HG02943 (cell line): ENCODE measurements around the gene POLR2F.
"Not testable (repeated sequence)": the region's sequence is repeated elsewhere in the genome, so short reads cannot be mapped to it uniquely, and the experiment has no call there.

Source experiments
- ATAC-seq: cut with Tn5 transposase; IDR thresholded peaks from one replicate; pipeline ENCODE4 v1.9.1; 2021; ENCODE audit warnings: mild to moderate bottlenecking, low read depth, moderate library complexity; ENCODE audit not compliant: unreplicated experiment

The POLR2F gene

DNA sequence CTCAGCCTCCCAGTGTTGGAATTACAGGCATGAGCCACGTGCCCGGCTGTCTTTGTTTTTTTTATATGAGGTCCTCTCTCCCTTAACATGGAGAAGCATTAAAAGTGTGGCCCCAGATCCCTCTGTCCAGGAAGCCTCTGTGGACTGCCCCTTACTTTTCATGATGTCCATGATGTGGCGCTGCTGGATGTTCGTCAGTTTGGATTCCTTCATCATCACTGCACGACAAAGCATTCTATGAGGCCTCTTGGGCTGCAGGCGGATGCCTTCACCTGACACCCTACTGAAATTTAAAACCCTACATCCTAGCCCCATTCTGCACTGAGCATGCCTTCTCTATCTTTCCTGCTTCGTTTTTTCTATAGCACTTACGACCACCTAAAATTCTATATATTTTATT lies 2.2 kb upstream of the POLR2F start:
- no peak for ATAC-seq

DNA sequence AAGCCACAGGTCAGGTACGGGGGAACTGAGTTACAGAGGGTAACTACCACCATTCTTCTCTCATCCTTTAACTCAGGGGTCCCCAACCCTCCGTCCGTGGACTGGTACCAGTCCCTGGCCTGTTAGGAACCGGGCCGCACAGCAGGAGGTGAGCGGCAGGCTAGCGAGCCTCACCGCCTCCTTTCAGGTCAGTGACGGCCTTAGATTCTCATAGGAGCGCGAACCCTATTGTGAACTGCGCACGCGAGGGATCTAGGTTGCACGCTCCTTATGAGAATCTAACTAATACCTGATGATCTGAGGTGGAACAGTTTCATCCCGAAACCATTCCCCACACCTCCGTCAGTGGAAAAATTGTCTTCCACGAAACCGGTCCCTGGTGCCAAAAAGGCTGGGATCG lies 870 bp upstream of the POLR2F start:
- not testable (repeated sequence) for ATAC-seq

DNA sequence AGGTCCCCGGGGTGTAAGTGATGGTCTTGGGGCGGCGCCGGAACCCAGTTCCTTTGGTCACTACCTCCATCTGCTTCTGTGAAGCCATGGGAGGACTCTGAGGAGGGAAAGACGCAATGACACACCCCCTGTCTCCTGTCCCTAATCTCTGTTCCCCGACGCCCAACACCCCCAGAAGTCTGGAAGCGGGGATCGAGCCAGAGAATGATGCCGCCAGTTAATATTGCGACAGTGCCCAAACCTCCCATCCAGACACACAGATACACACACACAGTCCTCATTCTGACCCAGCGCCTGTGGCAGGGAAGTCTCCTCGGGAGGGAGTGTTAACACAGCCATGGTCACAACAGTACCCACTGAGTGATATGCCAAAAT lies 450 bp upstream of the POLR2F start:
- no peak for ATAC-seq

DNA sequence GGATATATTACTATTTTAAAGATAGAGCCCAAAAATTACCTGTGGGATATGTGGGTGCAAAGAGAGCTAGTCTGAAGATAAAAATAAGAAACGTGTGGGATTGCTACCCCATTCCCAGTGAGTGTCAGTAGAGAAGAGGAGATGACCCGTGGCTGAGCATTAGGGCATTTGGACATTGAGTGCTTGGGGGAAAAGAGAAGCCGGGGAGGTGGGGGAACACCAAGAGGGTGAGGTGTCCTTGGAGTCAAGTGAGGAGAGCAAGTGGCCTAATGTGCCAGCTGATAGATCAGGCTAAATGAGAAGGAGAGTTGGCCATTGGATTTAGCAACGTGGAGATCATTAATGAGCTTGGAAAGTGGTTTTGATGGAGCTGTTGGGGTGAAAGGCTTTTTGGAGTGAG lies 1.2 kb downstream of the POLR2F start:
- ATAC-seq = no peak

DNA sequence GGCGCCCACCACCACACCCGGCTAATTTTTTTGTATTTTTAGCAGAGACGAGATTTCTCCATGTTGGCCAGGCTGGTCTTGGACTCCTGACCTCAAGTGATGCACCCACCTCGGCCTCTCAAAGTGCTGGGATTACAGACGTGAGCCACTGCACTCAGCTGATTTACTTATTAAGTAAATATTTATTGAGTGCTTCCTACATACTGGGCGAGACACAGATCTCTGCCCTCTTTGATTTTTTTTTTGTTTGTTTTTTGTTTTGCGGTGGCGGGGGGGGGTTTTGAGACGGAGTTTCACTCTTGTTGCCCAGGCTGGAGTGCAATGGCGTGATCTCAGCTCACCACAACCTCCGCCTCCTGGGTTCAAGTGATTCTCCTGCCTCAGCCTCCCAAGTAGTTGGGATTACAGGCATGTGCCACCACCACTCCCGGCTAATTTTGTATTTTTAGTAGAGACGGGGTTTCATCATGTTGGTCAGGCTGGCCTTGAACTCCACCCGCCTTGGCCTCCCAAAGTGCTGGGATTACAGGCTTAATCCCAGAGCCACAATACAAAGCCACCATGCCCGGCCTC lies 2.4 kb downstream of the POLR2F start:
- ATAC-seq = not testable (repeated sequence)

DNA sequence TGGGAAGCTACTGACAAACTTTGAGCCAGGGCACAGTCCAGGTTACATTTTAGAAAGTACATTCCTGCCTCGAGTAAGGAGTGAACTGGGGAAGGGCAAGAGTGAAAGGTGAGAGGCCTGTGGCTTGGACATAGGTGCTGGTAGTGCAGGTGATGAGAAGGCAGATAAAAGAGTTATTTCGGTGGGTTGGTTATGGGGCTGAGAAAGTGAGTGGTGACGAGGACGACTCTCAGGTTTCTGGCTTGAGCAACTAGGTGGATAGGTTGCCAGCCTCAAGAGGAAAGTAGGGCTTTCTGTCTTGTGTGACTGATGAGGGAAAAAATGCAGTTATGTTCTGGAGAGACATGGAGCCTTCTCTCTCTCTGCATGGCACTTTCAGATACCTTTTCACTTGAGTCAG lies 3.7 kb downstream of the POLR2F start:
- ATAC-seq = no peak

DNA sequence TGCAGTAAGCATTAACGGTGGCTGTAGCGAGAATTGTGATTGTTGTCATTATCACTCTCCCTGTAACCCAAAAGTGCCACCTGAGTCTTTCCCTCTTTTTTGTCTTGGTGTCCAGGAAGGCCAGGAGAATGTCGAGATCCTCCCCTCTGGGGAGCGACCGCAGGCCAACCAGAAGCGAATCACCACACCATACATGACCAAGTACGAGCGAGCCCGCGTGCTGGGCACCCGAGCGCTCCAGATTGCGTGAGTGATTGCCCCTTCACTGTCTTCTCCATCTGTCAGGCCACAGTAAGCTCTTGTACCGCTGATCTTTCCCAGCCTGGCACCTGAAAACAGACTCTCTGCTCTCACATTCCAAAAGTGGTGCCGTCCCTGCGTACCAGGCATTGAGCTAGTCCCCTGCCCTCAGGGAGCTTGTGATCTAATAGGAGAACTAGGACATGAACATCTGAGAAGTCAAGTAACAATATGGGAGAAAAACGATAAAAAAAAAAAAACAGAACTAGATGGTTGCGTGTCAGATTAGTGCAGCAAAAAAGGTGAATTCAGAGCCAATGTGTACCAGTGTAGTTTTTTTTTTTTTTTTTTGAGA lies 5.8 kb downstream of the POLR2F start:
- no peak for ATAC-seq

DNA sequence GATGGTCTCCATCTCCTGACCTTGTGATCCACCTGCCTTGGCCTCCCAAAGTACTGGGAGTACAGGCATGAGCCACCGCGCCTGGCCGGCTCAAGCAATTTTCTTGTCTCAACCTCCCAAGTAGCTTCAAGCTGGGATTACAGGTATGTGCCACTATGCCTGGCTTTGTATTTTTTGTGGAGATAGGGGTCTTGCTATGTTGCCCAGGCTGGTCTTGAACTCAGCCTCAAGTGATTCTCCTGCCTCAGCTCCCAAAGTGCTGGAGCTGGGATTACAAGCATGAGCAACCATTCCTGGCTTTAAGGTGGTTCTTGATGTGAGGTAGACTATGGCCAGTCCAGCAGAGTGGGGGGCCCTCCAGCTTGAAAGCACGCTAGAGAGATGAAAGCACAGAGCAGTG lies 7.6 kb downstream of the POLR2F start:
- ATAC-seq = no peak

DNA sequence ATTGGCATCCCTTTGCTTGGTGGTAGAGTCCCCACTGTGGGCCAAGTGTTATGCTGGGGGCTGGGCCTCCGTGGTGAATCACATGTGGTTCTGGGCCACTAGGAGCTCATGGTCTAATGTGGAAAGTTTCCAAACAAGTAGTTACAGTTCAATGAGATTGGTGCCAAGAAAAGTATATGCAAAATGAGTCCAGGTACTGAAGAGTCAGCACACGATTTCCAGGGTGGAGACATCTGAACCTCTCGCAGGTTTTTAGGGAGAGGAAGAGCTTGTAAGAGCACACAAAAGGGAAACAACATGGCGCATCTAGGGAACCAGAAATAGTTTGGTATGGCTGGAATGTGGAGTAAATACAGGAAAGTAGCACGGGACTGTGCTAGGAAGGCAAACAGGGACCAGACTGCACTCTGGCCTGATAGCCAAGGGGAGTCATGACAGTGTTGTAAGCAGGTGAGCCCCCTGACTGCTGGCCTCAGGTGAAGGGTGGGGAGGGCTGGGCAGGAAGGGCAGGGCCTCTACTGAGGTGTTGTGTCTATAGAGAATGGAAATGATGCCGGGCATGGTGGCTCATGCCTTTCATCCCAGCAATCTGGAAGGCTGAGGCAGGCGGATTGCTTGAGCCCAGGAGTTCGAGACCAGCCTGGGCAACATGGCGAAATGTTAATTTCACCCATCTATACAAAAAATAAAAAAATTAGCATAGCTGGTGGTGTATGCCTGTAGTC lies 12.6 kb downstream of the POLR2F start:
- no peak for ATAC-seq

DNA sequence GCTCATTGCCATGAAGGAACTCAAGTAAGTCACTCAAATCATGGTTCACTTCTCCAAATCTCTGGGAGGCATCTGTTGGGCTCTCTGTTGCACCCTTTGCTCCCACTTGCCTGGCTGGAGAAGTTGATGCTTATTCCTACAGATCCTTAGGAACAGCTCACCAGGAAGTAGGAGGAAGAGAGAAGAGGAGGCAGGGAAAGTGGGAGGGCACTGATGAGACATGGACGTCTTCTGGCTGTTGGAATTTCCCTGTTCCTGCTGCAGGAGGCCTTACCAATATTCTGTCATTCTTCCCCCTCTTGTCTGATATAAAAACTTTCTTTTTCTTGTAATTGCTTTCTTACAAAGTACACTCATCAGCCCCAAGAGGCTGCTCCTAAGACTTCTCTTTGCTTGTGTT lies 13.6 kb downstream of the POLR2F start:
- no peak for ATAC-seq

DNA sequence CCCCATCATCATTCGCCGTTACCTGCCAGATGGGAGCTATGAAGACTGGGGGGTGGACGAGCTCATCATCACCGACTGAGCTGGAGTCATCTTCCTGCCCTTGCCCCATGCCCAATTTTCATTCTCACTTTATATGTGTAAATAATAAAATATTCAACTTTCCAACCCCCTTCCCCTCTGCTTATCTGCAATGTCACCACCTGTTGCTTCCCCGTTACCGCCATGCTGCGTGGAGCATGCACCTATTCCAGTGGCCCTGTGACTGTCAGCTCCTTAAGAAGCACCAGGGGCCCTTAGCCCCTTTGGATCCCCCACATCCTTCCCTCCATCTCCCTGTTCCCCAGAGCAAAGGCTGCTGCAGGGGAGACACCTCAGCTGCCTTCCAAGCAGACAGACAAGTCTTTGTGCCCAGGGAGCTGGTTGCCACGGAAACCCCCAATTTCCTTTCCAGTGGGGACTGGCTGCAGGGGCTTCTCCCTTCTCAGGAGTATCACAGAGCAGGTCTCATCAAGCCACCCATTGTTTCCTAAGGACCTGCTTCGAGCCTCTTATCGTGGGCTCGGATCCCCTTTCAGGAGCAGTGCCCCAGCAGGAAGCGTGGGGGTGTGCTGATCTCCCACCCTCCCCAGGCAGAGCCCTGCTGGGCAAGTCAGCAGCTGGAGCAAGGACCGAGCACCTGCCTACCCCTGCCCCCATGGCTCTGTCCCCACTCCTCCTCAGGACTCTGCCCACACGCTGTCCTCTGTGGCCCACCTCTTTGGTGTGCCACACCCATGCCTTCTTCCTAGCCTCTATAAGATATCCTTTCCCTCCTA lies 14.3 kb downstream of the POLR2F start:
- no peak for ATAC-seq

DNA sequence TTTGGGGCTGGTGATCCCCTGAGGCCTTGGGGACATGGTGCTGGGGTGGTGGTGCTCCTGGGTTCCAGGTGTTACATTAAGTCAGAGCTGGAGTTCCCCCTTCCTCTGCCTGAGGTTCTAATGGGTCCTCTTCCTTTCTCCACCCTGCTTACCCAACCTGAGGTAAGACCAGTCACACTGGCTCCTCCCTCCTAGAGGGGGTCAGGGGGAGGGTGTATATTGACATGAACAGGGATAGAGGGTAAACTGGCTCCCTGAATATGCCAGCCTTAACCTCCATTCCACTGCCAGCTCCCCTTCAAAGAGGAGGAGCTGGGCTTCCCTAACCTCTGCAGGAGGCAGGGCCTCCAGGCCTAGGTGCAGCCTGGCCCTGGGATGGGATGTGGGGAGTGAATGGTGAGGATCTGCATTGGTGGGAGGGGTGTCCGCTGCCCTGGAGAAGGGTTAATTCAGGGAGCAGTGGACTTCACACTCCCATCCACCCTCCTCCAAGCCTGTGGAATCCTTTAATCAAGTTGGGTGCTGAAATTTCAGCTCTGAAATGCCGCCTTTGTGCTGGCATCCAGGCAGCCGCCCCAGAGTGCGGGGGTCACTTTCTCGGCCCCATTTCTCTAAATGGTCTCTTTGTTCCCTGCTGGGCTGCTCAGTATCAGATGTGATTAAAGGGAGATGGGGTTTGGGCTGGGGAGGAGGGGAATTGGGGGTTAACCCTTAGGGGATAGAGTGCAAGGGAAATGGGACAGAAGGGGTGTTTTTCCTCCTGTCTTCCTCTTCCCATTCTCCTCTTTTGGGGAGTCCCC lies 15.2 kb downstream of the POLR2F start:
- ATAC-seq = no peak

DNA sequence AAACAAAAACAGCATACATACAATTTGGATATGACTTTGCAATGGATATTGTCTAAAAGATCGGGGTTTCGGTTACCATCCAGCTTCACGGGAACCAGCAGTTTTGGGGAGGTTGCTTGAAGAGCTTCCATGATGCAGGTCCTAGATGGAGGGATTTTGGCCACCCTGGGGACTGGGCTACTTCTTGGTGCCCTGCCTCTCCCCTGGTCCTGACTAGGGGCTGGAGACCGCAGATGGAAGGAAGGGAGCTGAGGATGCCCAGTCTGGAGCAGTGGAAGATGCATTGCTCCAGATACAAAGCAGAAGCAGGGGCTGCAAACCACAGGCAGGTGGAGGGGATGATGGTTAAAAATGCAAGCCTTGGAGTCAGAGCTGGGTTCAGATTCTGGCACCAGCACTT lies 17.4 kb downstream of the POLR2F start:
- no peak for ATAC-seq

DNA sequence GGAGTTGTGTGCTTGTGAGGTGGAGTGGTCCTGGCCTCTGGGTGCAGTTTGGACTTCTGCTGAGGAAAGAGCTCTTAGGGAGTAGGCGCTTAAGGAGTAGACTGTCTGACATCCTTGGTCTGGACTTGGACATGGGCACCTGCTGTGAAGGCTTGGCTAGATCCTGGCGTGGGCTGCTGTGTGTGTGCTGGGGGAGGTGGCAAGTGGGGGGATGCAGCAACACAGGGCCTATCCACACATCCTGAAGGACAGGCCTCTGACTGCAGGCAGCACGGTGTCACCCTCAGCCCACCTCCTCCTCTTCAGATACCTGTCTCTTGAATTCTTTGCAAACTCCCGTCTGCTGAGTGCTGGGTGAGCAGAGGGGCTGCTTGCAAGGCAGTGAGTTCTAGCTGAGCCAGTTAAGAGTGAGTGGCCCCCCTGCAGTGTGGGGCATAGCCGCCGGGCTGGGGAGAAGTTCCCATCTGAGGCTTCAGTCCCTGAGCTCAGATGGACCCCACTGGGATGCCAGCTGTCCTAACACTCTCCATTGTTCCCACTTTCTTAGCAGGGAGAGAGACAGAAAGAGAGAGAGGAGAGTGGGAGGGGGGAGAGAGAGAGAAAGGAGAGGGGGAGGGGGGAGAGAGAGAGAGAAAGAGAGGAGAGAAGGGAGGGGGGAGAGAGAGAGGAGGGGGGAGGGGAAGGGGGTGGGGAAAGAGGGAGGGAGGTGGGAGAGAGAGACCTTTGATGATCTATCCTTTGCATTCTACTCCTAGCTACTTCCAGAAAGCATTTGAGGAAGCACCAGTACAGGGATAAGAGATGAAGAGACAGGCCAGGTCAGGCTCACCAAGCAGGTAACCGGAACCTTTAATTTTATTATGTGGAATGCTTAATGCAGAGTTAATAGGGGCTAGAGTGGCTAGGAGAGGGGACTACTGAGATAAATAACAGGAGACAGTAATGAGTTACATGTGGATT lies 18.3 kb downstream of the POLR2F start:
- ATAC-seq = no peak

DNA sequence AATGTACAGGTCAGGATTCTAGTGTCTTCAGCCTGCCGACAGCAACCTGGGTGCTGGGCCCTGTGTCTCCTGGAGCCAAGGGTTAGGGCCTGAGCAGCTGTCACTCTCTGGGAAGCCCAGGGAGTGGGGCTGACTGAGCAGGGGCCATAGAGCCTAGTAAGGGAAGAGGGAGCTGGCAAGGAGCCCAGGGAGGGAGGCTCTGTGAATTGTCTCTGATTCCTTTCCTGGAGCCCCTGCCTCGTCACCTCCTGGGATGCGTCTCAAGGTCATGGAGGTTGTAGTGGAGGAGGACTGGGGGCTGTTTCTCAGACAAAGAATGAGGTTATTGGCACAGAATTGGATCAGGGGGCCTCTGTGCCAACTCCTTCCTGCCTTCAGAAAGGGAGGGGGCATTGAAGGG lies 19.0 kb downstream of the POLR2F start:
- no peak for ATAC-seq

DNA sequence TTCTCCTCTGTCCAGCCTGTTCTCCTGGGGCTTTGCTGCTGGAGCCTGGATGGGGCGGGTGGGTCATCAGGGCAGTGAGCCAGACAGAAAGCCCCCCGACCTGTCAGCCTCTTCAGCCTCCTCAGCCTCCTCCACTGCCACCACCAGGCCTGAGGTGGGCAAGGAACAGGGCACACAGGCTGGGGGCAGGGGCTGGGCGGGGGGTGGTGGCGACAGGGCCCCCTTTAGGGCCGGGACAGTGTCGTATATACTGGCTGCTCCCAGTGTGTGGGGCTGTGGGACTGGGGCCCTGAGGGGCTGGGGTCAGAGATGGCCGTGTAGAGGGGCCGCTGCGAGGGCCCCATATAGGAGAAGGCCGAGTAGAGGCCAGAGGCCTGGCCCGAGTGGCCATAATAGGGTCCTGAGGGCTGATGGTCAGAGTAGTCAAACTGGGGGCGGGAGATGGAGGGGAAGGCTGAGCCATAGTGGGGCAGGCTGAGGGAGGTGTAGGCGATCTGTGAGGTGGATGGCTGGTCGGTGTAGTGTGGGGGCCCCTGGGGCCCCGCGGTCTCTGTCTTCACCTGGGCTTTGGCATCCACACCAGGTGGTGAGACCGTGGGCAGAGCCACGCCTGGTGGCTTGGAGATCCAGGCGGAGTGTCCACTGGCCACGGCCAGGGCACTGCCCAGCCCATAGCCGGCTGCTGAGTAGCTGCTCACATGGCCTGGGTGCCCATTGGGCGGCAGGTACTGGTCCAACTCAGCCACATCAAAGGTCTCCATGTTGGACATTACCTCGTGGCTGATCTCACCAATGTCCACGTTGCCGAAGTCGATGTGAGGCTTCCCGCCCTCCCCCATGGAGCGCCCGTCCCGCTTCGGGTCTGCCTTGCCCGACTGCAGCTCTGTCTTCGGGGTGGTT lies 20.0 kb downstream of the POLR2F start:
- ATAC-seq = no peak

DNA sequence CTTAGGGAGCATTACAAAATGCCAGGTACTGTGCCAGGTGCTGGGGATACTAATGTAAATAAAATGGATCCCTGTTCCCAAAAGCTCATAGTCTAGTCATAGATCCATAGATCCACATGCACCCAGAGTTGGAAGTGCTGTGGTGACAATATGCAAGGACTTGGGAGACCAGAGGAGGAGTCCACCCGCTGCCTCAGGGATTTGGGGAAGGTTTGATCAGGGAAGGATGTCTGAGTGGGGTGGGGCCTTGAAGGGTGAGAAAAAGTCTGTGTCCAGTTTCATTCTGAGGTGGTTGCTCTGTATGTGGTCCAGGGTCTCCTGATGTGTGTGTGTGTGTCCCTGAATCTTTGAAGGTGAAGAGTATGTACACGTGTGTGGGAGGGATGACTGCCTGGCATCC lies 21.7 kb downstream of the POLR2F start:
- no peak for ATAC-seq

DNA sequence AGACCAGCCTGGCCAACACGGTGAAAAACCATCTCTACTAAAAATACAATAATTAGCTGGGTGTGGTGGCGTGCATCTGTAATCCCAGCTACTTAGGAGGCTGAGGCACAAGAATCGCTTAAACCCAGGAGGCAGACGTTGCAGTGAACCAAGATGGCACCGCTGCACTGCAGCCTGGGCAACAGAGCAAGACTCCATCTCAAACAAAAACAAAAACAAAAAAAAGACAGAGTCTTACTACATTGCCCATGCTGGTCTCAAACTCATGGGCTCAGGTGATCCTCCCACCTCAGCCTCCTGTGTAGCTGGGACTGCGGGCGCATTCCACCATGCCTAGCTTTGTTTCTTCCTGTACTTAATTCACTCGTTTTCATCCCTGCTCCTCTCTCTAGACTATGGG lies 22.5 kb downstream of the POLR2F start:
- not testable (repeated sequence) for ATAC-seq
